Tracheal epithelial cell (primary cell): ENCODE data around the gene WNT10A. TPM values are rescaled to one million over a fixed set of nuclear protein-coding genes. Genes with fewer than 3 reads are reported as not detected.

Source experiments
- total RNA-seq: library from RNA; depleted of rRNA; stranded (reverse); fragments of >200 nt; gene quantifications from 2 replicates; pipeline ENCODE4 v1.2.1, GENCODE V29; 2014

The WNT10A gene
- total RNA-seq = 7.7 and 9.8 TPM in 2 replicates

GRCh38 chr2:218880102-218880858 lies at the start of gene WNT10A:
TSS of gene WNT10A (plus strand) at chr2:218880852. CDS start at chr2:218880996, 144 bp downstream.

DNA sequence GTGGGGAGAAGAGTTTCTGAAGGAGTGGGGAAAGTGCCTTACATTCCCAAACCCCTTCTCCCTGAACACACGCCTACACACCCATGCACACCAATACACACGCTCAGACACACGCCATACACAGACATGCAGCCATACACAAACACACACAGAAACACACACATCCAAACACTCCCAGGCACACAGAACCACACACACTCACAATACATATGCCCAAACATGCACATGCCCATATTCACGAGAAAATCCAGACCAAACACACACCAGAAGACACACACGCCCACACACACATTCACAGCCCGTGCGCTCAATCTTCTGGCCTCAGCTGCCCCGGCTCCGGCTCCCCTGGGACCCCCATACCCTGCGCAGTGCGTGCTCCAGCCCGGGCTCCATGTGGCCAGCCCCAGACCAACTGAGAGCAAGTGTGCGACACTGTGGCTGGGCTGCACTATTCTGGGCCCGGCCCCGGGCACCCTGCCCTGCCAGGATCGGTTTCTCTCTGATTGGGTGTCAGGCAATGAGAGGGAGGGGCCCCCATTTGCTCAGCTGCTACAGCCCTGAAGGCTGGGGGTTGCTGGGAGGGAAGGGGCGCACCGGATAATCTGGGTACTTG lies 49.2 kb upstream of the WNT10A start, which contains the start of gene PRKAG3:
PRKAG3 (minus strand) TSS at position 426 of the 613 bp plus-strand sequence.

GRCh38 chr2:218859556-218859987 lies 21.1 kb upstream of the WNT10A start, which contains the start of gene WNT6:
TSS of gene WNT6 (plus strand) at chr2:218859805. CDS start at chr2:218860038, 233 bp downstream.

Other genes starting within 250 kb of the WNT10A start
- 5.8 and 6.5 TPM in 2 replicates for gene ZNF142, start 221.2 kb upstream of the WNT10A start, total RNA-seq
- 42.2 and 45.5 TPM in 2 replicates for gene BCS1L, start 221.2 kb upstream of the WNT10A start, total RNA-seq
- gene RNF25, start 208.8 kb upstream of the WNT10A start, total RNA-seq = 15.1 and 29.4 TPM in 2 replicates
- gene STK36, start 208.8 kb upstream of the WNT10A start, total RNA-seq = 3.0 and 10.4 TPM in 2 replicates
- 5.1 and 8.7 TPM in 2 replicates for gene TTLL4, start 170.0 kb upstream of the WNT10A start, total RNA-seq
- gene CYP27A1, start 98.7 kb upstream of the WNT10A start, total RNA-seq = 1.3 and 3.9 TPM in 2 replicates
- not detected in 2 replicates for gene PRKAG3, start 49.0 kb upstream of the WNT10A start, total RNA-seq
- under 0.01 TPM in 2 replicates for gene WNT6, start 21.0 kb upstream of the WNT10A start, total RNA-seq
- not detected in 2 replicates for gene CDK5R2, start 78.8 kb downstream of the WNT10A start, total RNA-seq
- gene FEV, start 104.3 kb downstream of the WNT10A start, total RNA-seq = not detected in 2 replicates
- not detected in 2 replicates for gene CRYBA2, start 112.6 kb downstream of the WNT10A start, total RNA-seq
- under 0.01 TPM in 1 of 2 replicates, not detected in the other for gene CFAP65, start 160.7 kb downstream of the WNT10A start, total RNA-seq
- not detected in 2 replicates for gene IHH, start 180.1 kb downstream of the WNT10A start, total RNA-seq